Neural crest cell (in vitro differentiated cells): ENCODE results near the gene LSP1. TPM values are rescaled to one million over a fixed set of nuclear protein-coding genes. Genes with fewer than 3 reads are reported as not detected.

Source experiments
- DNase-seq: peaks from one replicate; pipeline ENCODE4 v3.0.0; 2021; ENCODE audit warnings: low read depth, mixed read lengths, low spot score
- H3K27ac Mint-ChIP-seq: one replicate; pipeline ENCODE4 v1.8.0; 2021; ENCODE audit warnings: mild to moderate bottlenecking, mixed read lengths; ENCODE audit not compliant: unreplicated experiment
- H3K27me3 Mint-ChIP-seq: 2 replicates; pipeline ENCODE4 v1.8.0; 2021; ENCODE audit warnings: low read depth, mild to moderate bottlenecking, mixed read lengths
- H3K36me3 Mint-ChIP-seq: 2 replicates; pipeline ENCODE4 v1.8.0; 2021; ENCODE audit warnings: low read depth, mild to moderate bottlenecking, mixed read lengths
- H3K4me1 Mint-ChIP-seq: 2 replicates; pipeline ENCODE4 v1.8.0; 2021; ENCODE audit warnings: mixed read lengths
- H3K4me3 Mint-ChIP-seq: one replicate; pipeline ENCODE4 v1.8.0; 2021; ENCODE audit warnings: mild to moderate bottlenecking, mixed read lengths
- H3K9me3 Mint-ChIP-seq: 2 replicates; pipeline ENCODE4 v1.8.0; 2021; ENCODE audit warnings: mixed read lengths
- CTCF ChIP-seq: fragments of 200-600 bp; sonication (generic); conservative IDR thresholded peaks from 2 replicates; pipeline ENCODE4 v1.5.0; 2021; ENCODE audit warnings: antibody characterized with exemption, mild to moderate bottlenecking
- total RNA-seq: library from RNA; stranded (reverse); gene quantifications from 2 replicates; pipeline ENCODE4 v1.2.1, GENCODE V29; 2021

LSP1 gene
- total RNA-seq, 1 donor from 2014 or later: not detected

GRCh38 chr11:1844221-1845094 is 8.4 kb upstream of the LSP1 start:
- TF ChIP-seq CTCF: no peak
- H3K9me3 Mint-ChIP-seq: no peaks in the 10 kb centered on the region
- H3K4me1 Mint-ChIP-seq: peaks cover 9% of the 10 kb centered on the region
- H3K4me3 Mint-ChIP-seq: no peak overlapping the region
- H3K27me3 Mint-ChIP-seq: no peaks in the 10 kb centered on the region
- H3K27ac Mint-ChIP-seq: no peak overlapping the region
- no peaks in the 10 kb centered on the region for H3K36me3 Mint-ChIP-seq
- no peak for DNase-seq

GRCh38 chr11:1845095-1845429 is 7.8 kb upstream of the LSP1 start:
- H3K27ac Mint-ChIP-seq: peak overlapping the region; percentile 13
- H3K9me3 Mint-ChIP-seq: no peaks in the 10 kb centered on the region
- no peak for DNase-seq
- no peaks in the 10 kb centered on the region for H3K36me3 Mint-ChIP-seq
- H3K4me3 Mint-ChIP-seq: no peak overlapping the region
- TF ChIP-seq CTCF: no peak
- H3K4me1 Mint-ChIP-seq: peaks cover 9% of the 10 kb centered on the region
- no peaks in the 10 kb centered on the region for H3K27me3 Mint-ChIP-seq

DNA sequence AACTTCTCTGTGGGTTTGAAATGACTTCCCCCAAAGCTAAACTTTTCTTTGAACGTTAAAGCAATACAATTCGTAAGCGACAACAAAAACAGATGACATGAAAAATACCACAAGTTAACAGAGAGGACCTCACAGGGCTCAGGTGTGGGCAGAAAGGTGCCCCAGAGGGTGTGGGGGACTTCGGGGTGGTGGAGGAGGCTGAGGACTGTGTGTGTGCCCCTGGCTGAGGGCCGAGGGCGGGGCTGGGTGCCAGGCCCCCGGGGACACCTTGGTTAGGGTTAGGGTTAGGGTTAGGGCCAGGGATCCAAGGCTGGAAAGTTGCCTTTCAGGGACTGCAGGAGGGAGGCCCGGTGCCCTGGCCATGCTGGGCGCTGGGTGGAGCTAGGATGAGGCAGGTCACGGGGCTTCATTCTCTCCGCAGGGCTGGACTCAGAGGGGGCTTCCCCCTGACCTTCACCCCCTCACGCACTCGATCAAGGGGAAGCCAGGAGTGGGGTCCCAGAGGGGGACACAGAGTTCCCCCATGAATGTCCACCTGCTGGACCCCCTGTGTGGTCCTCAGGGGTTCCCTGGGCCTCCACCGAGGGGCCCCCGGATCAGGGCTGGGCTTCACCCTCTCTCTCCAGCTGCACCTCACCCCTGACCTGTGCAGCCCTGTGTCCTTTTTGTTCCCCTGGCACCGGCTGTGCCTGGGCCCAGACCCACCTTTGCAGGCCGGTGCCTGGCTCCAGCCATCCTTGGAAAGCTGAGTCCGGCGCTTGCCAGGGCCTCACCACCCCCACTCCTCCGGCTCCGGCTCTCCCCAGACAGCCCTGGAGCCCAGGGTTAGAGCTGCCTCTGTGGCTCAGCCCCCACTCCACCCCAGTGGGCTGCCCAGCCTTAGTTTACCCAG is 7.1 kb upstream of the LSP1 start:
- DNase-seq: no peak
- no peak overlapping the region for H3K4me3 Mint-ChIP-seq
- H3K36me3 Mint-ChIP-seq: no peaks in the 10 kb centered on the region
- no peaks in the 10 kb centered on the region for H3K27me3 Mint-ChIP-seq
- peaks cover 9% of the 10 kb centered on the region for H3K4me1 Mint-ChIP-seq
- H3K9me3 Mint-ChIP-seq: no peaks in the 10 kb centered on the region
- no peak overlapping the region for H3K27ac Mint-ChIP-seq
- TF ChIP-seq CTCF: no peak

DNA sequence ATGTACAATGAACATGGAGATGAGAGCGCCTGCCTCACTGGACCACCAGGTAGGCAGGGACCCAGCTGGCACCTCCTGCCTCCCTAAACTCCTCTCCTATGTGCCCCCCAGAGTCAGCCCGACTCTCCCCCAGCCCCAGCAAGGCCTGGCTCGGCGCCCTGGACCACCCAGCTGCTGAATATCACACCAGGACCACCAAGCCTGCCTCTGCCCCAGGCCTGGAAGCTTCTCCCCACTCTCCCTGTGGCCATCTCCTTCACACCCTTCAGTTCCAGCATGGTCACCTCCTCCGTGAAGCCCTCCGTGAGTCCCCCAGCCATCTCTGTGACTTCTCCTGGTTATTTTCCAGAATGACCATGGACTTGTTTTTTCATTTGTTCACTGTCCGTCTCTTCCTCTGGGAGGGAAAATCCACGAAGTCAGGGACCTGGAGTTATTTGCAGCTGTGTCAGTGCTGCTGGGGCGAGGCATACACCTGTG is 6.4 kb upstream of the LSP1 start:
- H3K4me3 Mint-ChIP-seq: no peak overlapping the region
- no peaks in the 10 kb centered on the region for H3K27me3 Mint-ChIP-seq
- no peak for TF ChIP-seq CTCF
- H3K27ac Mint-ChIP-seq: peak overlapping the region; percentile 29
- no peak for DNase-seq
- peaks cover 9% of the 10 kb centered on the region for H3K4me1 Mint-ChIP-seq
- no peaks in the 10 kb centered on the region for H3K9me3 Mint-ChIP-seq
- no peaks in the 10 kb centered on the region for H3K36me3 Mint-ChIP-seq

DNA sequence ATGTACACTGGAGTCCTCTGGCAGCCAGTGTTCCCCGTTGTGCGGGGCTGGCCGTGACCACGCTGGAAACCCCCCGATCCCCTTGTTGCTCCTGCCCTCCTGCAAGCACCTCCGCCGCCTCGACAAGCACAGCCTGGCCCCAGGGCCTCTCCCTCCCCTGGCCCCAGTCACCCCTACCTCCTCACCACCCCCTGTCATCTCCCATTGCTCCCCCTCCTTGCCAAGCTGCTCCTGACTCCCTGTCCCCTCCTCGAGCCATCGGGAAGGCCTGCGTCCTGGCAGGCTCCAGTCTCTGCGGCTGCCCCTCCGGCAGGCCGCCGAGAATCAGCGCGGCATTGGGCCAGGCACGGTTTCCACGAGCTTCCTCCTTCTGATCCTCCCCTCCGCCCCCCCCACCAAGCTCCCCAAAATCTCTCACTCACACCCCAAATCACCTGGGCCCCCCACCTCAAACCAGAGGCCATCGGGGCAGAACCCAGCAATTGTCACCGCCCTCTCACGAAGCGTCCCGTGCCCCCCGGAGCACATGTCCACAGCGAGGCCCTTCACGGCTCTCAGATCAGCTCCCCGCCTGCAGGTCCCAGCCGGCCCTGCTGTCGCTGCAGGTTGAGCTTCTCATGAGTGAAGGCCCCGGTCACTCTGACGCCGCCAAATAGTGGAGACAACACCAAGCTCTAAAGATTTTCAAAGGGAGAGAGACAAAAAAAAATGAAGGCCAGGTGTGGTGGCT is 5.7 kb upstream of the LSP1 start:
- H3K4me1 Mint-ChIP-seq: peaks cover 9% of the 10 kb centered on the region
- DNase-seq: no peak
- TF ChIP-seq CTCF: no peak
- no peak overlapping the region for H3K27ac Mint-ChIP-seq
- H3K36me3 Mint-ChIP-seq: no peaks in the 10 kb centered on the region
- no peak overlapping the region for H3K4me3 Mint-ChIP-seq
- H3K9me3 Mint-ChIP-seq: no peaks in the 10 kb centered on the region
- no peaks in the 10 kb centered on the region for H3K27me3 Mint-ChIP-seq
